Measurements from ENCODE around the gene CCDC83.

The CCDC83 gene

GRCh38 chr11:85823816-85824215 lies 31.4 kb upstream of the CCDC83 start:
- H3K4me3 ChIP-seq (ENCODE audit: low read depth, low read length), result no peak overlapping the region
- TF ChIP-seq CTCF (IDR thresholded peaks at IDR 0.05; ENCODE audit: low read depth, low read length), result no peak

DNA sequence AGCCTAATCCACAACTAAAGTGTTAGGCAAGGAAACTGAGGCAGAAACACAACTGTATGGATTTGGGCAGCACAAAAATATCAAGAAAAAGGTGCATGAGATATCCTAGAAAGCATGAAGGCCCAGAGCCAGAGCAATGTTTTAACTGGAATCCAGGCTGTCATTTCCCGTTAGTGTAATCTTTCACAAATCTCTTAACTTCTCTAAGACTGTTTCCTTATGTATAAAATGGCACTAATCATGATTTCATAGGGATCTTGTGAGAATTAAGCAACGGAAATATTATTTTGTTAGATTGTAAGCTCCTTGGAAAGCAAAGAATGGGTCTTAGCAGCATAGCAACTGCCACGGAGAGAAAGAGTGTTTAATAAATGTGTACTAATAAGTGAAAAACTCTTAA lies 29.6 kb upstream of the CCDC83 start:
- H3K4me3 ChIP-seq (ENCODE audit: low read depth, low read length), result no peak overlapping the region
- no peak for TF ChIP-seq CTCF (IDR thresholded peaks at IDR 0.05; ENCODE audit: low read depth, low read length)

DNA sequence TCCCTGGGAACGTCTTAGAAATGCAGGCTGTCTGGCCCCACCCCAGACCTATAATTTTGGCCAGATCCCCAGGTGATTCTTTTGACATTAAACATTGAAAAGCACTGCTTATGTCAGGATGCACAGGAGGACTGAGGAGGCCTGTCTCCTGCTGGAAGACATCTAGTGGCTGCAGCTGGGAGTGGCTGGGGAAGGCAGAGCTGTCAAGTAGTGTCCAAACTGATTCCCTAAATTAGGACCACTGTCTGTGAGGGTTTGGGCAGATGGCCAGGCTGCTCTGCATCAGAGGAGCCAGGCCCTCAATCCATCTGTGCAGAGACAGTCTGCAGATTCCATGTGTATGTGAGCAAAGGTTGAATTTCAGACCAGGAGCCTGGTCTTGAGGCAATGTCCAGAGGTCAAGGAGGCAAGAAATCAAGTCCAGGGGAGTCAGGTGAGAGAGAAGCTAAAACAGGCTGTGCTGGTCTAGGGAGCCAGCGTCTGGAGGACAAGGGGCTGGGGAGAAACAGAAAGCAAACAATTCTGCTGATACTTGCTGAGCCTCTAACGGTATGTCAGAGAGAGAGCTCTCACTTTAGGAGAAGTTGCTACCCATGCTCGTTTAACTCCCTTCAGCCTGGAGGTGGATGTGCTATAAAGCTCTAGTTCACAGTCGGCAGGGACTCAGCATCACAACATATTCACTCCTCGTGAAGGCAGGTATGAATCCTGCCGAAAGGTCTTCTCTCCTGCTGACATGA lies 28.9 kb upstream of the CCDC83 start:
- TF ChIP-seq CTCF (IDR thresholded peaks at IDR 0.05; ENCODE audit: low read depth, low read length), result peak; percentile 50
- no peak overlapping the region for H3K4me3 ChIP-seq (ENCODE audit: low read depth, low read length)

- no peak overlapping the region for H3K4me3 ChIP-seq (ENCODE audit: low read depth, low read length)
- no peak for TF ChIP-seq CTCF (IDR thresholded peaks at IDR 0.05; ENCODE audit: low read depth, low read length)
Observed at GRCh38 chr11:85827748-85828639, 27.2 kb upstream of the CCDC83 start.

DNA sequence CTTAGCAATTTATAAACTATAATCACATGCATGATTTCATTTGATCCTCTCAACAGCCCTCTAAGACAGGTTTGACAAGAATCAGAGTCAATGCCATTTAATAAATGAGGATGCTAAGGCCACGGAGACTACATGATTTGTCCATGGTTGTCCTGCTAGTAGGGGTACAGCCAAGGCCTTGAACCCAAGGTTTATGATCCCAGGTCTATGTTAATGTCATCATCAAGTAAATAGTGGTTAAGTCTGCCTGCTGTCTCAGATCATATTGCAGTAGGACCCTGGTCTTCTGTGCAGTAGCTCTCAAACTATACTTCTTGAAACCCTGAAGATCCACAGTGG lies 26.6 kb upstream of the CCDC83 start:
- no peak overlapping the region for H3K4me3 ChIP-seq (ENCODE audit: low read depth, low read length)
- TF ChIP-seq CTCF (IDR thresholded peaks at IDR 0.05; ENCODE audit: low read depth, low read length), result no peak

DNA sequence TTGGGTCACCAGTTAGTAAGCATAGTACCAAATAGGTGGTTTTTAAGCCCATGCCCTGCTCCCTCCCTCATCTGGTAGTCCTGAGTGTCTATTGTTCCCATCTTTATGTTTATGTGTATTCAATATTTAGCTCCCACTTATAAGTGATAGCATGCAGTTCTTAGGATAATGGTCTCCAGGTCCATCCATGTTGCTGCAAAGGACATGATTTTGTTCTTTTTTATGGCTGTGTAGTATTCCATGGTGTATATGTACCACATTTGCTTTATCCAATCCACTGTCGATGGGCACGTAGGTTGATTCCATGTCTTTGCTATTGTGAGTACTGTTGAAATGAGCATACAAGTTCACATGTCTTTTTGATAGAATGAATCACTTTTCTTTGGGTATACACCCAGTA lies 26.0 kb upstream of the CCDC83 start:
- no peak overlapping the region for H3K4me3 ChIP-seq (ENCODE audit: low read depth, low read length)
- no peak for TF ChIP-seq CTCF (IDR thresholded peaks at IDR 0.05; ENCODE audit: low read depth, low read length)

GRCh38 chr11:85831050-85831449 lies 24.1 kb upstream of the CCDC83 start:
- no peak for TF ChIP-seq CTCF (IDR thresholded peaks at IDR 0.05; ENCODE audit: low read depth, low read length)
- no peak overlapping the region for H3K4me3 ChIP-seq (ENCODE audit: low read depth, low read length)

Data from WI38 (cell line).